Muscle layer of duodenum (tissue), 2 donors: Measurements from ENCODE around the gene GRK6.

ENCODE experiments used
- H3K27ac ChIP-seq: one replicate; pipeline ENCODE4 v1.7.0; 2013; ENCODE audit warnings: mild to moderate bottlenecking, low read length
- H3K27me3 ChIP-seq: one replicate; pipeline ENCODE4 v1.7.0; 2013; ENCODE audit warnings: low read depth, mild to moderate bottlenecking, control low read depth, low read length
- H3K36me3 ChIP-seq, 2 donors: one replicate each; pipeline ENCODE4 v1.7.0; 2013; ENCODE audit warnings: low read length in 2 of 2, control low read depth in 1 of 2, mild to moderate bottlenecking in 1 of 2; ENCODE audit not compliant: insufficient read depth in 2 of 2, control insufficient read depth in 1 of 2
- H3K4me1 ChIP-seq, 2 donors: one replicate each; pipeline ENCODE4 v1.7.0; 2013; ENCODE audit warnings: low read length in 2 of 2, mild to moderate bottlenecking in 2 of 2, control low read depth in 1 of 2, moderate library complexity in 1 of 2; ENCODE audit not compliant: insufficient read depth in 2 of 2, control insufficient read depth in 1 of 2
- H3K4me3 ChIP-seq, 2 donors: one replicate each; pipeline ENCODE4 v1.7.0; 2013; ENCODE audit warnings: low read length in 2 of 2, low read depth in 1 of 2, mild to moderate bottlenecking in 1 of 2
- H3K9me3 ChIP-seq, 2 donors: one replicate each; pipeline ENCODE4 v1.7.0; 2013; ENCODE audit warnings: low read length in 2 of 2, control low read depth in 1 of 2, mild to moderate bottlenecking in 1 of 2; ENCODE audit not compliant: control insufficient read depth in 1 of 2
- donor health status: healthy.

GRK6 gene

DNA sequence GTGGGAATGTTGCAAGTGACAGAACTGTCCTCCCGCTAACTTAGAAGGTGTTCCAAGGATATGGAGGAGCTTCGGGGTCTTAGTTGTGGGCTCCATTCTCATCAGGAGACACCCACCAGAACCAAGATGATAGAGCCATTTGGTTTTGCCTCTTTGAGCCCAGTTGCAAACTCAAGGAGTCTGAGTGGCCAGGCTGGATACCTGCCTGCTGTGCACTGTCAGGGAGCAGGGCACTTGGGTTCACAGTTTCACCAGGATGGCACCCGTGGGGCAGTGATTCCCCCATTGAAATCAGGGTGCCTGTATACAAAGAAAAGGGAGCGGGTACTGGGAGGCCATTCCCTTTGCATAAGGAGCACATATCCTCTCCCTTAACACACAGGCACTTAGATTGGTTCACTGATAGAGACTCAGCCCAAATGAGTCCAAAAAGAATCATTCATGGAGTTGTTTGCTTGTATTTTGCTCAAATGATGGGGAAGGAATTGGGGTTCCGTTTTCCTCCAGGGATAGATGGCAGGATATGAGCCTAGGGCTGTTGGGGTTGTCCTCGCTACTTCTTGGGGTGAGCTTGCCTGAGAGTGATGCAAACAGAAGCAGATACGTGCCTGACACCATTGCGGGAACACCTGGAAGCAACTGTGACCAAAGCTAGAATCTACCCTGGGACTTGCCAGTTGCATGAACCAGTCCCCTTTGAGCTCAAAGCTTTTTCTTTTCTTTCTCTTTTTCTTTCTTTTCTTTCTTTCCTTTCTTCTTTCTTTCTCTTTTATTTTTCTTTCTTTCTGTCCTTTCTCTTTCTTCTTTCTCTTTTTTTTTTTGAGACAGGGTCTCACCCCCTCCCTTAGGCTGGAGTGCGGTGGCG, 18.8 kb downstream of the GRK6 start:
- H3K4me3 ChIP-seq = no peak overlapping the region
- no peaks in the 10 kb centered on the region for H3K9me3 ChIP-seq
- peaks cover 10% of the 10 kb centered on the region for H3K27me3 ChIP-seq
- H3K36me3 ChIP-seq = peaks cover 0 to 24% of the 10 kb centered on the region in 2 donors
- peaks cover 4 to 24% of the 10 kb centered on the region in 2 donors for H3K4me1 ChIP-seq
- H3K27ac ChIP-seq = no peak overlapping the region

DNA sequence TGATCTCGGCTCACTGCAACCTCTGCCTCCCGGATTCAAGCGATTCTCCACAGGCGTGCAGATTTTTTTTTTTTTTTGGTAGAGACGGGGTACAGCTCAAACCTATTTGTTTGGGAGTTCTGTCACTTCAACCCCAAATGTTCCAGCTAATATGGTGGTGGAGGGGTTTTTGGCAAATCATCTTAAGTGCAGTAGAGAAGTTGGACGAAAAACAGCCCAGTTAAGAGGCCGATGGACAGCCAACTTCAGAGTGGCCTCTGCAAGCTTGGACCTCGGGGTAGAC, 19.4 kb downstream of the GRK6 start:
- H3K36me3 ChIP-seq = peaks cover 0 to 20% of the 10 kb centered on the region in 2 donors
- H3K4me1 ChIP-seq = peaks cover 4 to 24% of the 10 kb centered on the region in 2 donors
- H3K27ac ChIP-seq = no peak overlapping the region
- H3K9me3 ChIP-seq = no peaks in the 10 kb centered on the region
- H3K4me3 ChIP-seq = peak overlapping the region; percentile 23 to 70
- peaks cover 10% of the 10 kb centered on the region for H3K27me3 ChIP-seq

DNA sequence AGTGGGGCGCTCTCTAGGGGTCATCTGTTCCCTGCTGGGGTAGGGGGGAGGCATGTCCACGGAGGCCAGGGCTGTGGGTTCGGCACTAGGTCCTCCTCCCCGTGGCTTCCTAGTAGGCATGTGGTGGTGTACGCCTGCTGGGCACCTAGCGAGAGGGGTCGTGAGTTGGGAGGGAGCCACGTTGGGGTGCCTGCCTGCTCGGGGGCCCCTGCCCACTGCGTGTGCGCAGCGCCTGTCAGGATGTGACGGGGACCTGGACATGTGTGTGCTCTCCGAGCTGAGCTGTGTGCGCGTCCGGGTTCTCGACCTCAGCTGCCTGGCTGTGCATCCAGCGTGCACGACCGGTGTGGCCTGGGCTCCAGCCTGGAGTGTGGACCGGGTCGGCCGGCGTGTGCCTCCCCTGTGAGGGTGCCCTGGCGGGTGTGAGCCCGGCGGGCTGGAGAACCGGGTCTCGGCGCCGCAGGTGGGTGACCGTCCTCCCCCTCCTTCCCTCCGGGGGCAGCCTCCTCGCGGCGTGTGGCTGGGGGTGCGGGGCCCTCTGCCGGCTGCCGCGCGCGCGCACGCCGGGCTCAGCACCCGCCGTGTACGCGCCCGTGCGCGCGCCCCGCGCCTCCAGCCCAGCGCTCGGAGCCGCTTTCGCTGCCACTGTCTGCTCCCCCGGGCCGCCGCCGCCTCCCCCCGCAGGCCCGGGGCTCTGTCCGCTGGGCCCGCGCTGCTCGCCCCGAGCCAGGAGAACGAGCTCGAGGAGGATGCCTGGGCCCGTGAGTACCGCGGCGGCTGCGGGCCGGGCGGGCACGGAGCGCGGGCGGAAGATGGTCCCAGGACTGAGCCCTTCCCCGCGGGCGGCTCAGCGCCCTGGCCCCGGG, 20.0 kb downstream of the GRK6 start, which contains the start of gene PRR7:
Gene PRR7 (plus strand): TSS at position 615 of the 866 bp plus-strand sequence. CDS start 8,254 bp downstream, outside the sequence.
- H3K36me3 ChIP-seq = peaks cover 0 to 14% of the 10 kb centered on the region in 2 donors
- no peaks in the 10 kb centered on the region for H3K9me3 ChIP-seq
- peaks cover 10% of the 10 kb centered on the region for H3K27me3 ChIP-seq
- no peak within 1 kb of the TSS for H3K27ac ChIP-seq
- H3K4me1 ChIP-seq = peaks cover 4 to 24% of the 10 kb centered on the region in 2 donors
- H3K4me3 ChIP-seq = peak within 1 kb of the TSS; percentile 23 to 70

- no peaks in the 10 kb centered on the region for H3K9me3 ChIP-seq
- H3K4me3 ChIP-seq = peak overlapping the region in 1 of 2 donors; percentile 70
- no peak overlapping the region for H3K27ac ChIP-seq
- peaks cover 0 to 7% of the 10 kb centered on the region in 2 donors for H3K36me3 ChIP-seq
- peaks cover 4 to 24% of the 10 kb centered on the region in 2 donors for H3K4me1 ChIP-seq
- H3K27me3 ChIP-seq = peaks cover 10% of the 10 kb centered on the region
Measured at GRCh38 chr5:177447066-177447610, 20.7 kb downstream of the GRK6 start.

DNA sequence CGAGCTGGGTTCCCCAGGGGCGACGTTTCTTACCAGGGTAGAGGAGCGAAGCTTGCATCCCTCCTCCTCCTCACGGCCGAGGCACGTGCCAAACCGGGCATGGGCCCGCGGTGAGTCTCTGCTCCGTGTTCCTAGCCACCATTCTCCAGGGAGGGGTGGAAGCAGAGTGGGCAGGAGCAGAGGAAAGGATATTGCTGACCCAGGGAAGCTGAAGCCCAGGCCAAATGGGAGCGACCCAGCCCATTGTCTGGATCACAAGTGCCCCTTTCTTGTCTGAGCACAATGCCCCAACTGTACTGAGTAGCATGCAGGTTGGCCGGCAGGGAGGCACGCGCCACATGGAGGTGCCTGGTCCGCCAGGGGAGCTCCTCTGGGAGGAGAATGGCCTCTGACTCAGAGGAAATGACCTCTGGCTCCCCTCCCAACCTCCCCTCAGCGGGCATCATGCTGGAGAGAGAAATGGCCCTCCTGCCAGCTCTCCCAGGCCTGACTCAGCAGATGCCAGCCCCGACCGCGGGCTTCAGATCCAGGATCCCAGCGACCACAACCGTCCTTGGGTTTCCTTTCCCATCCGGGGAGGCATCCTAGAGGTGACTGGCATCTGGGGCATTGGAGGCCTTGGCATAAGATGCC, 21.3 kb downstream of the GRK6 start:
- H3K4me1 ChIP-seq = peaks cover 4 to 24% of the 10 kb centered on the region in 2 donors
- H3K4me3 ChIP-seq = no peak overlapping the region
- no peak overlapping the region for H3K27ac ChIP-seq
- peaks cover 10% of the 10 kb centered on the region for H3K27me3 ChIP-seq
- peaks cover 0 to under 1% of the 10 kb centered on the region in 2 donors for H3K36me3 ChIP-seq
- no peaks in the 10 kb centered on the region for H3K9me3 ChIP-seq

DNA sequence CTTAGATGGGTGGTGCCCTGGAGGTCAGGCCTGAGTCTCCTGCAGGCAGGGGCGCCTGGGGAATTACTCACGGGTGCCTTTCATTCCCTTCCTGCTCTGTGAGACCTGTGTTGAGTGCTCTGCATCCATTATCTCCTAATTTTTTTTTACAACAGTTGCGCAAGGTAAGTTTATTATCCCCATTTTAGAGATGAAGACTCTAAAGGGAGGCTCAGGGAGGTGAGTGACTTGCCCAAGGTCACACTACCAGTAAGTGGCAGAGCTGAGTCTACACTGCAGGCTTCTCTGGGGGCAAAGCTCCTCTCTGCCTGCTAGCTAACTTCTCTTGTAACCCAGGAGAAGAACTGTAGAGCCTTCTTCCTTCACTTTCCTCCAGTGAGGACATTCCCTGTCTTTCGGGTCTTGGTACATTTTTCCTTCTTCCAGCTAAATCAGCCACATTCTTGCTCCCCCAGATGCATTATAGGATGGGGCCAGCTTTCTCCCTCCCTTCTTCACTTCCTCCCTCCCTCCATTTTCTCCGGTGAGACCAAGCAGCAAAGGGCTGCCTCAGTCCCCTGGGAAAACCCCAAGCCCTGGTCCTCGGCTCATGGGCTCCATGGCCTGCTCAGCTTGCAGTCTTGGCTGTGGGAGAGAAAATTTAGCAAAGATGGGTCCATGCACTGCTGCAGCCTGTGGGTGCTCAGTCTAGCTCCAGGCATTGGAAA, 21.9 kb downstream of the GRK6 start:
- Histone ChIP-seq H3K27ac (no peak overlapping the region), H3K36me3 (no peaks in the 10 kb centered on the region), H3K4me3 (no peak overlapping the region), H3K9me3 (no peaks in the 10 kb centered on the region), H3K27me3 (peaks cover 10% of the 10 kb centered on the region), H3K4me1 (peaks cover 4 to 24% of the 10 kb centered on the region in 2 donors)

GRCh38 chr5:177449140-177450061, 22.9 kb downstream of the GRK6 start:
- H3K27me3 ChIP-seq = peaks cover 10% of the 10 kb centered on the region
- no peak overlapping the region for H3K4me3 ChIP-seq
- H3K9me3 ChIP-seq = no peaks in the 10 kb centered on the region
- no peak overlapping the region for H3K27ac ChIP-seq
- no peaks in the 10 kb centered on the region for H3K36me3 ChIP-seq
- peaks cover 4 to 31% of the 10 kb centered on the region in 2 donors for H3K4me1 ChIP-seq

- Histone ChIP-seq H3K9me3 (no peaks in the 10 kb centered on the region), H3K27me3 (peaks cover 10% of the 10 kb centered on the region), H3K27ac (no peak overlapping the region), H3K36me3 (no peaks in the 10 kb centered on the region), H3K4me1 (peaks cover 4 to 36% of the 10 kb centered on the region in 2 donors), H3K4me3 (no peak overlapping the region)
Measured at GRCh38 chr5:177450667-177451424, 24.4 kb downstream of the GRK6 start.

DNA sequence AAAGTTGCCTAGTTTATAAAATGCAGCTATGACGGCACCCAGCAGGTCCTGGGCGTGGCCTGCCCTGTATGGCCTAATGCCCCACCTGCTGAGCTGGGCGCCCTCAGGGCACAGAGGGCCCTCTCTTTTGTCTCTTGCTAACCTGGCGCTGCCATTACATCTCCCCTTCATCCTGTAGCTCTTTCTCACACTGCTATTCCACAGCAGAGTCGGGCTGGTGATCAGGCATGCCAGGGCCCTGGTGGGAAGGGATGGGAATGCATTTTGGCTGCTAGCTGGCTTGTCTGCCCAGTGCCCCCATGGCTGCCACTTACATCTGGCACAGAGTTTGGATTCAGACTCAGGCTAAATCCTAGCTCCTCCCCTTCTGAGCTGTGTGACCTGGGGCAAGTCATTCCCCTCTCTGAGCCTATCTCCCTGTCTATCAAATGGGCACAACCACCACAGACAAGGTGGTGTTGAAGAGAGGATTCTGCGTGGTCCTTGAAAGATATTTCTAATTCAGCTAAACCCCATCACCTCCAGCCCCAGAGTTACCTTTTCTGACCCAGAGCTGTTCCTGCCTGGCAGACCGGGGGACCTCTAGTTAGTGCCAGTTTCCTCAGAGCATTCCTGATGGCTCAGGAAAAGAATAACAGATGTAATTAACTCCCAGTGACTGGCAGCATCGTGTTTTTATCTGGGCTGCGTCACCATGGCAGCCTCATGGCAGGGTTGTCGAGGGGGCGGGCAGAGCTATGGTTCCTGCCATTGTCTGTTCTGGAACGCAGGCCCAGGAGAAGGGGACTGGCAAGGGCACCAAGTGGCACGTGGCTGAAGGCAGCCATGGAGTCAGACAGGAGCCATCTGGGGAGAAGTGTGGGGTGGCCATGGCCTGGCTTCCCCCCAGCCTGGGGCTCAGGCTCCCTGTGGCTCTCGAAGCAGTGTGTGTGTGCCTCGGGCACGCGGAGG, 26.5 kb downstream of the GRK6 start:
- Histone ChIP-seq H3K4me3 (no peak overlapping the region), H3K9me3 (no peaks in the 10 kb centered on the region), H3K4me1 (peaks cover 0 to 36% of the 10 kb centered on the region in 2 donors), H3K27ac (no peak overlapping the region), H3K36me3 (peaks cover 0 to under 1% of the 10 kb centered on the region in 2 donors), H3K27me3 (peaks cover 7% of the 10 kb centered on the region)
